Suppressor macrophage treated with lipopolysaccharide for 4 hours (primary cell): ENCODE measurements around the gene ROMO1.
A peak's percentile ranks its signal among the peaks of the same experiment; 100 is the strongest.
"Not testable (repeated sequence)": the region's sequence is repeated elsewhere in the genome, so short reads cannot be mapped to it uniquely, and the experiment has no call there.

Experiments used
- DNase-seq: peaks from one replicate; pipeline ENCODE4 v3.0.0-alpha.2; 2020

The ROMO1 gene

DNA sequence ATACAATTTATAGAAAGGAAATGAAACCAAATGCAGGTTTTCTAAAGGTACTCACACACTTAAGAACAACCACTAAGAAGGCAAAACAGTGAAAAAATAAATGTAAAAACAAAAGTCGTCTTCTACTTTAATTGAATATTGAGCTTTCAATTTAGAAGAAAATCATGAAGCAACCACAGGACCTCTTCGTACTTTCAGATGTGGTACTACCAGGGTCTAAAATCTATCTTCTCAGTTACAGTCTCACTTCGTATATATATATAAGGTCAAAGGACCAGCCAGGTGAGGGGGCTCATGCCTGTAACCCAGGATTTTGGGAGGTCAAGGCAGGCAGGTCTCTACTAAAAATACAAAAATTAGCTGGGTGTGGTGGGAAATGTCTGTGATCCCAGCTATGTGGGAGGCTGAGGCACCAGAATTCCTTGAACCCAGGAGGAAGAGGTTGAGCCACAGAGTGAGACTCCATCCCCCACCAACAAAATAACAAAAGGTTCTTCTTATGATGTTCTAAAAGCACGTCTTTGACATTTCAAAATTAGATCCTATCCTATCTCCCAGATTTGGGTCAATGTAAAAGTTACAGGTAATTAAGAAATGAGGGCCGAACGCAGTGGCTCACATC, 12.5 kb downstream of the ROMO1 start:
- DNase-seq: no peak

DNA sequence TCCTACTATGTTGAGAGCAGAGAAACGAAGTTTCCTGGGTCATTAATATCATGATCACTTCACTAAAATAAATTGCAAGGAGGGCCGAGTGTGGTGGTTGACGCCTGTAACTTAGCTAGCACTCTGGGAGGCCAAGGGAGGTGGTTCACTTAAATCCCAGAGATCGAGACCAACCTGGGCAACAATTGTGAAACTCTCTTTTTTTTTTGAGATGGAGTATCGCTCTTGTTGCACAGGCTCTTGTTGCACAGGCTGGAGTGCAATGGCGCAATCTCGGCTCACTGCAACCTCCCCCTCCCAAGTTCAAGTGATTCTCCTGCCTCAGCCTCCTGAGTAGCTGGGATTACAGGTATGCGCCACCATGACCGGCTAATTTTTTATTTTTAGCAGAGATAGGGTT, 13.9 kb downstream of the ROMO1 start:
- DNase-seq: not testable (repeated sequence)

DNA sequence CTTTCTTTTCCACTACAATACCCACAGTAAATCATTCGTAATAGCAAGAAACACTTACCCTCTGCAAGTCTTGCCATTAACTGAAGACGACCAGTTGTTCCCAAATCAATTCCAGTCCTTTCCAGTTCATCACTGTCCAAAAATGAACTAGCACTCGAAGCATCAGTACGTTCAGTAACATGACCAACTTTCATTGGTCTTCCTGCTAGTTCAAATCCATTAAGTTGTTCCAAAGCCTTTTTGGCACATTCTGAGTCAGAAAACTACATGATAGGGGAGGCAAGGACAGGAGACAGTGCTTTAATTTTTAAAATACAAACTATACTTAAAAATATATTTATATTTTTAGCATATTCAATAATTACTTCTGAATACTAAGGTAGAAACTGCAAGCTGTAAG, 14.9 kb downstream of the ROMO1 start:
- no peak for DNase-seq

DNA sequence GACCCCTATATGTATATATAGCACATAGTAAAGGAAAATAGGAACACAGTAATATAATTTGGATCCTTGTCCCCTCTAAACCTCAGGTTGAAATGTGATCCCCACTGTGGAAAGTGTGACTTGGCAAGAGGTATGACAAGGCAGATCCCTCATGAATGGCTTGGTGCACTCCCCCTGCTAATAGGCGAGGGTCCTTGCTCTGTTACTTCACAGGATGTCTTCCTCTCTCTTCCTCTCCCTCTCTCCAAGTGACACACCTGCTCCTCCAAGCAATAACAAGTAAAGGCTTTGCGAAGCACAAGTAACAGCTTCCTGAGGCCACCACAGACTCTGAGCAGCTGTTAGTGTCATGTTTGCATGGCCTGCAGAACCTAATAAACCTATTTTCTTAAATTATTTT, 16.4 kb downstream of the ROMO1 start:
- DNase-seq: no peak

DNA sequence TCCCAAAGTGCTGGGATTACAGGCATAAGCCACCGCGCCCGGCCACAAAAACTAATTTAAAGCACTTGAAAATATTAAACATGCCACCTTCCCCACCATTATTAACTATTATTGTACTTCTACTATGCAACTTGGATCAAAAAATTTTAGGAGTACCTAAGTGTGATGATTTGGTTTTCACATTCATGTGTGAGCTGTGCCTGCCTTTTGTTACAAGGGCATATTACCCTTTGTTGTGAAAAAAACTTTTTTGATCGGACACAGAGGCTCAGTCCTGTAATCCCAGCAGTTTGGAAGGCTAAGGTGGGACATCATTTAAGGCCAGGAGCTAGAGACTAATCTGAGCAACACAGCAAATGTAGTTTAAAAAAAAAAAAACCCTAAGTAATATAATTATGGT, 17.1 kb downstream of the ROMO1 start:
- no peak for DNase-seq

DNA sequence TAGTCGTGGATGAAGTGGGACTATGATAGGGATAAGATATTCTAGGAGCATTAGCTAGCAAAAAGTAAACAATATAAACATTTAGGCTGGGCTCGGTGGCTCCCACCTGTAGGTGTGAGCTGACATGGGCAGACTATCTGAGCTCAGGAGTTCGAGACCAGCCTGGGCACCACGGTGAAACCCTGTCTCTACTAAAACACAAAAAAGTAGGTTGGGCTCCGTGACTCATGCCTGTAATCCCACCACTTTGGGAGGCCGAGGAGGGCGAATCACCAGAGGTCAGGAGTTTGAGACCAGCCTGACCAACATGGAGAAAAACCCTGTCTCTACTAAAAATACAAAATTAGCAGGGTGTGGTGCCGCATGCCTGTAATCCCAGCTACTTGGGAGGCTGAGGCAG, 19.1 kb downstream of the ROMO1 start:
- not testable (repeated sequence) for DNase-seq

DNA sequence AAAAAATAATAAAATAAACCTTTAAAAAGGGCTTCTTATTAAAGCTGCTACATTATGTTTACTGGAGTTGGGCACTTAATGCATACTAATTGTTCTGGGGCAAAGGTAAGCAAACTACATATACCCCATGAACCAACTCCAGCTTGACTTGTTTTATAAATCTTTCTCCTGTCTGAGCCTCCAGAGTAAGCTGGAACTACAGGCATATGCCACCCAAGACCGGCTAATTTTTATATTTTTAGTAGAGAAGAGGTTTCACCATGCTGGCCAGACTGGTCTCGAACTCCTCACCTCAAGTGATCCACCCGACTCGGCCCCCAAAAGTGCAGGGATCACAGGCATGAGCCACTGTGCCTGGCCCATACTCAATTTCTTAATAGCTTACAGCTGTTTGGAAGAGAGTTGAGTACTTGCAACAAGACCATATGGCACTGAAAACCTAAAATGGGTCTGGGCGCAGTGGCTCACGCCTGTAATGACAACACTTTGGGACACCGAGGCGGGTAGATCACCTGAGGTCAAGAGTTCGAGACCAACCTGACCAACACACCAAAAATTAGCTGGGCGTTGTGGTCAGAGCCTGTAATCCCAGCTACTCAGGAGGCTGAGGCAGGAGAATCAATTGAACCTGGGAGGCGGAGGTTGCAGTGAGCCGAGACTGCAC, 19.9 kb downstream of the ROMO1 start:
- DNase-seq: no peak

DNA sequence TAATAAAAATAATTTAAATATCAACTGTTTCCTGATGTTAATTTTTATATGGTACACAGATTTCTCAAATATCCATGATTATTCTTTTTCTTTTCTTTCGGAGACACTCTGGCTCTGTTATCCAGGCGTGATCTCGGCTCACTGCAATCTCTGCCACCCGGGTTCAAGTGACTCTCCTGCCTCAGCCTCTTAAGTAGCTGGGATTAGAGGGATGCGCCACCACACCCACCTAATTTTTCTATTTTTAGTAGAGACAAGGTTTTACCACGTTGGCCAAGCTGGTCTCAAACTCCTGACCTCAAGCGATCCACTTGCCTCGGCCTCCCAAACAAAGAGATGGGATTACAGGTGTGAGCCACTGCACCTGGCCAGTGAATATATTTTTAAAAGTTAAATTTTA, 20.5 kb downstream of the ROMO1 start:
- no peak for DNase-seq

DNA sequence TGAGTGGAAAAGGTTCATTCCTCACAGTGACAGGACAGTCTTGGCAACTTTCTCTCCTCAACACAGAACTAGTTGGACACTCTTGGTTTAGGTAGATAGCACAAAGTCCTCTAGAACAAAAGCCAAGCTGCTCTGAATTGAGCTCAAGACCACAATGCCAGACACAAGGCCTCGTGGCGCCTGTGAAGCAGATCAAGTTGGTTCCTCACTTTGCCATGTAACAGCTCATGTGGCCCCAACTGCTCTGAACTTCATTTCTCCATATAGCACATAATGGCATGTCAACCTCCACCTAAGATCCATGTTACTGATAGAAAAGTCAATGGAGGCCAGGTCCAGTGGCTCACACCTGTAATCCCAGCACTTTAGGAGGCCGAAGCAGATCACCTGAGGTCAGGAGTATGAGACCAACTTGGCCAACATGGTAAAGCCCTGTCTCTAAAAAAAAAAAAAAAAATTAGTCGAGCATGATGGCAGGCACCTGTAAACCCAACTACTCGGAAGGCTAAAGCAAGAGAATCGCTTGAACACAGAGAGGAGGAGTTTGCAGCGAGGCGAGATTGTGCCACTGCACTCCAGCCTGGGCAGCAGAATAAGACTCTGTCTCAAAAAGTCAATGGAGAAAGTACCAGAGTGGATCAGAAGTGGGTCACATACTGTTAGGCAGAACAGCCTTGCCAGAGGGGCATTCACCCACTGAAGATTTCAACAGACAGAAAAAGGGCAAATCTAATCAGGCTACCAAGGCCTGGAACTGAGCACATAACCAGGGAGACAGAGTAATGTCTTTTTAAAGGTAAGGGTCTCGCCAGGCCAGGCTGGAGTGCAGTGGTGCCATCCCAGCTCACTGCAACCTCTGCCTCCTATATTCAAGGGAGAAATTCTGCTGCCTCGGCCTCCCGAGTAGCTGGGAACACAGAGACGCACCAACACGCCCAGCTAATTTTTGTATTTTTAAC, 21.2 kb downstream of the ROMO1 start:
- DNase-seq: no peak

DNA sequence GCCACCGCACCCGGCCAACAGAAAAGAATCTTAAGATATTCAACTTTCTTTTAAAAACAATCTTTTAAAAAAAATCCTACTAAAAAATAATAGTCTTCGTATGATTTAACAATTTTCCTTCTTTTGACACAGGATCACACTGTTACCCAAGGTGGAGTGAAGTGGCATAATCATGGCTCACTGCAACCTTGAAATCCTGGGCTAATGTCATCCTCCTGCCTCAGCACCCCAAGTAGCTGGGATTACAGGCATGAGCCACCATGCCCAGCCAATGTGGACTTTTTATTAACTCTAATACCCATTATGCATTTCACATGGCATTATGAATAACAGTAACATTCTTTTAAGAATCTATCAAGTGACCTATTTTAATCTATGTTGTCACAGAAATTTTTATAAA, 22.0 kb downstream of the ROMO1 start:
- DNase-seq: no peak

DNA sequence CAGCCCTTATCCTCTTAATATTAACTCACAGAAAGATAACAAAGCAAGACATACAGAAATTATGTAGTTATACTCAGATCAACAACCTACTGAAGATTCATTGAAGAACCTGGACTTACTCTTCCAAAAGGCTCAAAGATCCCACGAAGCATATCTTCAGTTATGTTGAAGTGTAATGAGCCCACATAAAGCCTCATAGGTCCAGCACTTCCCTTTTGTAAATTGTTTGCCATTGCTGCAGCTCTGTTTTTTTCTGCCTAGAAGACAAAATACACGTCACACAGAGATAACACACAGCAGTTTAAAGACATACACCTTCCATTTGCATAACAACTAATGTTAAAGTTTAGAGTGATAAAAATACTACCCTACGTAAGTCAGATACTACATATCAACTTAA, 22.4 kb downstream of the ROMO1 start:
- no peak for DNase-seq

DNA sequence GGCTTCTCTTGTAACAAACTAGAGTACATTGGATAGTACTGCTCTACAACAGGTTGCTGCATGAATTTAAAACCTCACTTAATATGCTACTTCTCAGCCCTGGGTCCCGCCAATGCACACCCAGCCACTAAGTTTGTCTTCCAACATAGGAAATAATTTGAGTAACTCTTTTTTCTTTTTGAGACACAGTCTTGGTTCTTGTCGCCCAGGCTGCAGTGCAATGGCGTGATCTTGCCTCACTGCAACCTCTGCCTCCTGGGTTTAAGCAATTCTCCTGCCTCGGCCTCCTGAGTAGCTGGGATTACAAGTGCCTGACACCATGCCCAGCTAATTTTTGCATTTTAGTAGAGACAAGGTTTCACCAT, 24.1 kb downstream of the ROMO1 start:
- not testable (repeated sequence) for DNase-seq

DNA sequence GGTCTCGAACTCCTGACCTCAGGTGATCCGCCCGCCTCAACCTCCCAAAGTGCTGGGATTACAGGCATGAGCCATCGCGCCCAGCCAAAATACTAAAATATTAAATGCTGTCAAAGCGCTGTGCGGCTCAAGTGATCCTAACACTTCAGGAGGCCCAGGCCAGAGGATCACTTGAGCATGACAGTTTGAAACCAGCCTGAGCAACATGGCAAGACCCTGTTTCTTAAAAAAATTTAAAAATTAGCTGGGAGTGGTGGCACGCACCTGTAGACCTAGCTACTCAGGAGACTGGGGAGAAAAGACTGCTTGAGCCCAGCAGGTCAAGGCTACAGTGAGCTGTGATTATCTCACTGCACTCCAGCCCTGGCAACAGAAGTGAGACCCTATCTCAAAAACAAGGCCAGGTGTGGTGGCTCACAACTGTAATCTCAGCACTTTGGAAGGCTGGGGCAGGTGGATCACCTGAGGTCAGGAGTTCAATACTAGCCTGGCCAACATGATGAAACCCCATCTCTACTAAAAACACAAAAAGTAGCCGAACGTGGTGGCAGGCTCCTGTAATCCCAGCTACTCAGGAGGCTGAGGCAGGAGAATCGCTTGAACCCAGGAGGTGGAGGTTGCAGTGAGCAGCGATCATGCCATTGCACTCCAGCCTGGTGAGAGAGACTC, 24.6 kb downstream of the ROMO1 start:
- DNase-seq: not testable (repeated sequence)

DNA sequence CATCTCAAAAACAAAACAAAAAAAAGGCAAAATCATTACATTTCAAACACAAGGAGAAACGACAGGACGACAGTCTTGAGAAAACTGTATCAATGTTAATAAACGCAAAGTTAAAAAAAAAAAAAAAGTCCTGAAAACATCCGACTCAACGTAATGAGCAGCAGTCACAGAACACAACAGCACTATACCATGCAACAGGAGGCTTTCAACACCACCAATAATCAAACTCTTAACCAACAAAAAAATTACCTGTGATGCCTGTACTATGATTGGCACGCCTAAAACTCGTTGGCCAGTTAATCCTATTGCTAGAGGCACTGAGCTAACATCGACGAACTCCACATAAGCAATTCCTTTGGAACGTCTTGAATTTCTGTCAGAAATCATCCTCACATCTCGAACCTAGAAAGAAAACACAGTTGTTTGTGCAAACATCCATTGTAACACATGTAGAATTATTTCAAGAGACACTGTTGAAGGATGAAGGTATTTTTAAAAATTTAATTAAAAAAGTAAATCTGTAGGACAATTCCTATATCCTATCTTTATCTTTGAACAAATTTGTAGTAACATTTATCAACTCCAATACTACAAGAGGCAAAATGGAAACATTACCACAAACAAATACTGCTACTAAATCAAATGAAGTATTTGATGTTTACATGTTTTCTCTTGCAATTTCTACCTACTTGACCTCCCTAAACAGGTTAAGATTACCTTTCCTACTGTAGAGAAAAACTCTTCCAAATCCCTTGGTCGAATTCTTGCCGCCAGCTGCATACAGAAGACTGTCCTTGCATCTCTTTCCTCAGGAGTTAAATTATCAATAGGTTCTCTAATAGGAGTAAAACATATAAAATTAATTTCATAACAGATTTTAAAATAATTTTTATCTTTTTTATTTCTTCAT, 25.4 kb downstream of the ROMO1 start:
- no peak for DNase-seq

DNA sequence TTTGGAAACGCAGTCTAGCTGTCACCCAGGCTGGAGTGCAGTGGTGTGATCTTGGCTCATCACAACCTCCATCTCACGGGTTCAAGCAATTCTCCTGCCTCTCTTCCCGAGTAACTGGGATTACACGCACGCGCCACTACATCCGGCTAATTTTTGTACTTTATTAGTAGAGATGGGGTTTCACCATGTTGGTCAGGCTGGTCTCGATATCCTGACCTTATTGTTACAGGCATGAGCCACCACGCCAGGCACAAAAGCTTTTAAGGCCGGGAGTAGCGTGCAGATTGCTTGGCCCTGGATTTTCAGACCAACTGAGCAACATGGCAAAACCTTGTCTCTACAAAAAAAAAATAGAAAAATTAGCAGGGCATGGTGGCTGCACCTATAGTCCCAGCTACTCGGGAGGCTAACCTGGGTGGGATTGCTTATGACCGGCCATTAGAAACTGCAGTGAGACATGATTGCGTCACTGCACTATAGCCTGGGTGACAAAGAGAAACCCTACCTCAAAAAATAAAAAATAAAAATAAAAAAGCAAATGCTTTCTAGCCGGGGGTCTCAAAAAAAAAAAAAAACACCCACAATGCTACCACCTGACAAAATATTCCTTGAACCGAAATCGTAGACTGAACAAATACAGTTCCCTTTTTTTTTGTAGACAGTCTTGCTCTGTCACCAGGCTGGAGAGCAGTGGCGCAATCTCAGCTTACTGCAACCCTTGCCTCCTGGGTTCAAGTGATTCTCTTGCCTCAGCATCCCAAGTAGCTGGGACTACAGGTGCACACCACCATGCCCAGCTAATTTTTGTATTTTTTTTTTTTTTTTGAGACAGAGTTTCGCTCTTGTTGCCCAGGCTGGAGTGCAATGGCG, 27.9 kb downstream of the ROMO1 start:
- peak; percentile 36 for DNase-seq

DNA sequence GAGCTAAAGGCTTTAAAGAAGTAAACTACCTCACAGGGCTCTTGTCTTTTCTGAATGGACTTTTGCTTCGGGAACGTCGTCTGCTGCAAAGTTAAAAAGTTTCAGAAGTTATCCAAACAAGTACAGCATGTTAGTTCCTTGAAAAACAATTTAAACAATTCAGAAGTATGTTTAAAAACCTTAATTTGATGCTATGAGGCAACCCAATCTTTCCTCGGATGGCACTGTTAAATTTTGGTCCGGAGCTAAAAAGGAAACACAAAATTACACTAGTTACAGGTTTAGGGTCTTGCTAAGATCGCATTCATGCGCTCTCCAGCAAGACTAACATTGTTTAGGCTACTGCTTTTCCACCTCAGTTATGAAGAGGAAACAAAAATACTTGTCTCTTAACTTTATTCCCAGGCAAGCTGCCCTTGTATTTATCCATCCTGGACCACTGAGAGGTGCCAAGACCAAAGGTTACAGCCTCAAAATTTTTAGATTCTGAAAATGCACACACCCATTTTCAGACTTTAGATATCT, 30.1 kb downstream of the ROMO1 start:
- no peak for DNase-seq

DNA sequence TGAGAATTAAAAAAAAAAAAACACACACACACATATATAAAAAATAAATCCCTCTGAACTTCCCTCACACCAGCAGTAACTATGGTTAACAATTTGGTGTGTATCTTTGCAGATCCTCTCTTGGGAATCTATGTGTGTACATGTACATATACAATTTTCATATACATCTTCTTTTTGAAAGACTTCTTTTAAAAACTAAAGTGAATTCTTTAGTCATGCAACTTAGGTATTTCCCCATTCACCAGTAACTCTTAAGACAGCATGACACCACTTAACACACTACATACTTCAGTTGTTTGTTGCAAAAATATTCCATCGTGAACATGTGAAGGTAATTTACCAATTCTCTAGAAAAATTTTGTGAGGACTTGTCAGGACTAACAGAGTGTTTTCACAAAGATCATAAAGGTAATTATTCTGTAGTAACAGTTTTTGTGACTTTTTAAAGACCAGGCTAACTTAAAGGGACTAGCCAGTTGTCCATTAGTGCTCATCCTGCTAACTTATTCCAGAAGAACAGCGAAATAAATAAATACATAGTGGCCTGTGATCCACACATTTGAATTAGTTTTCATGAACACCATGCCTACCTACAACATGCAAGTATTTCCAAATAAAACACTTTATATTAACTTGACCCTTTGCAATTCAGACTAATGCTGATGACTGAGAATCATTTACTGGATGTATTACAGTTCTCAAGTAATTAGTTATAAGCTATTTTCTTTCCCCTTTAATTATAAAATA, 30.8 kb downstream of the ROMO1 start:
- DNase-seq: no peak

DNA sequence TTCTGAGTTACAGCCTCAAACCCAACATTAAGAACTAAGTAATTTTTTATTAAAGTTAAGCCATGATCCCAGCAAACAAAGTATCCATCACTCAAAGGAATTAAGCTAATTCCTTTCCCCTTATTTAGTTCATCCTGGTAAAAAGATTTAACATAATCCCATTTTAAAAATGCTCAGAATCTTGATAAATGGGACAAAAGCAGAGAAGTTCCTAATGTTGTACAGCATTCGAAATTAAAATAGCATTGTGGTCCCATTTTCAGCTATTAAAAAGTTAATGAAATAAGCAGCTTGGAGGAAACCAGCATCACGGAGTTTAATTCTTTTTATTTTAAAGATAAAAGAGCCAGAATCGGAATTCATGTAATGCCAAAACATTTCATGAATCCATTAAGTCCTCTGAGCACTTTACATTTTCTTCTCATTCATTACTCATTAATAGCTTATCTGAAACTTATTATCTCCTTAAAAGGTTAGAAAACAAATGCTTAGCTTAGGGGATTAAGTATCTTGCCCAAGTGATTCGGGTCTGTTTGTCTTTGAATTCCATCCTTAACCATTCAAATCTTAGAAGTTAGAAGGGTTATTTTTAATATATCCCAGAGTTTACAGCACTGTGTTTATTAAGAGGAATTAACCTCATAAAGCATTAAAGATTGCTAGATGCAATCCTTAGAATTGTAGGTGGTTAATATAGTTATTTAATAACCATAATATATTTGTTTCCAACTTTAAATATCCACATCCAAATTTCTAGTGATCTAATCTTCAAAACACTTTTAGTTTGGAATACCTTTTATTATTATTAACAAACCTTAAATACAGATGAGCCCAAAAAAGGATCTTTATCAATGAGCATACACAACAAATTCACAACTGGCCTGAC, 31.6 kb downstream of the ROMO1 start:
- no peak for DNase-seq

DNA sequence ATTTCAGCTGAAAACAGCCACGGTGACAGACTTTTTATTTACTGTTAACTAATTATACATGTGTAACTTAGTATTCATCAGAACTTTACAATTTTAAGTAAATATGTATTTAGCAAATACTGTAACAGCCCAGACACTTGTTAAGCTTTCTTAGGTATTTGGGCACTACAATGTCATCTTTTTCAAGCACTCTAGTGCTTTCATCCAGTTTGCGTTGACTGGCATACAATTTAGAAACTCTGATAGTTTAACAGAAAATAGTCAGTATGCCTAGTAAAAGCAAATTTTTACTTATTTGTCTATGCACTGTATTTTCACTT, 32.2 kb downstream of the ROMO1 start:
- no peak for DNase-seq
